Activated CD8-positive, alpha-beta T cell treated with anti-CD3 and anti-CD28 coated beads for 36 hours (primary cell): ENCODE data around the gene IGFL2. TPM values are rescaled to one million over a fixed set of nuclear protein-coding genes. Genes with fewer than 3 reads are reported as not detected.
"Not testable (repeated sequence)": the region's sequence is repeated elsewhere in the genome, so short reads cannot be mapped to it uniquely, and the experiment has no call there.

ENCODE experiments used
- ATAC-seq: fragments of 200-7000 bp; cut with Tn5 transposase; one replicate; pipeline ENCODE4 v1.10.0; 2021; ENCODE audit warnings: mild to moderate bottlenecking, moderate library complexity
- CTCF ChIA-PET: fragments of 350-600 bp; sonication (Branson Sonifier 250); formaldehyde crosslinking; loops from one replicate; lab custom pipeline; 2021; ENCODE audit warnings: antibody characterized with exemption; lab: Charles Lee
- POLR2A ChIA-PET: fragments of 350-600 bp; sonication (Branson Sonifier 250); formaldehyde crosslinking; loops from one replicate; lab custom pipeline; 2021; ENCODE audit warnings: antibody characterized with exemption; lab: Charles Lee
- DNase-seq: peaks from one replicate; pipeline ENCODE4 v3.0.0-alpha.2; 2020
- H3K27ac Mint-ChIP-seq: one replicate; pipeline ENCODE4 v1.8.0; 2021; ENCODE audit warnings: mild to moderate bottlenecking, mixed read lengths
- H3K27me3 Mint-ChIP-seq: one replicate; pipeline ENCODE4 v1.8.0; 2021; ENCODE audit warnings: mixed read lengths
- H3K36me3 Mint-ChIP-seq: one replicate; pipeline ENCODE4 v1.8.0; 2021; ENCODE audit warnings: low read depth, mixed read lengths
- H3K4me1 Mint-ChIP-seq: one replicate; pipeline ENCODE4 v1.8.0; 2021; ENCODE audit warnings: low read depth, mixed read lengths
- H3K4me3 Mint-ChIP-seq: one replicate; pipeline ENCODE4 v1.8.0; 2021; ENCODE audit warnings: mild to moderate bottlenecking, moderate library complexity, mixed read lengths
- H3K9me3 Mint-ChIP-seq: one replicate; pipeline ENCODE4 v1.8.0; 2021; ENCODE audit warnings: mixed read lengths
- intact Hi-C: fragments of 100-400 bp; cut with micrococcal nuclease; formaldehyde crosslinking; loops from one replicate; pipeline ENCODE4 v1.10.0; 2022
- total RNA-seq, 2 experiments: library from RNA; stranded (reverse); gene quantifications; one replicate each; pipeline ENCODE4 v1.2.3, GENCODE V29; 2021
- TF ChIP-seq, protein P1 (sequence below): fragments of 200-600 bp; IDR thresholded peaks from one replicate; pipeline ENCODE4 v1.8.0; 2022; ENCODE audit warnings: antibody characterized with exemption, mild to moderate bottlenecking

IGFL2 gene
- total RNA-seq, 2 experiments from 2014 or later: not detected

DNA sequence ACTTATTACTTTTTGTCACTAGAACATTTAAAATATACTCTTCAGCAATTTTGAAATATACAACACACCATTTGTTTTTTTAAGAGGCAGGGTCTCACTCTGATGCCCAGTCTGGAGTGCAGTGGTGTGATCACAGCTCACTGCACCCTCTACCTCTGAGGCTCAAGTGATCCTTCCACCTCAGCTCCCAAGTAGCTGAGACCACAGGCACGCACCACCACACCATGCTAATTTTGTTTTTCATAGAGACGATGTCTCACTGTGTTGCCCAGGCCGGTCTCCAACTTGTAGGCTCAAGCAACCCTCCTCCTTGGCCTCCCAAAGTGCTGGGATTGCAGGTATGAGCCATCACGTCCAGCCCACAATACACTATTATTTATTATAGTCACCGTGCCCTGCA is 2.6 kb downstream of the IGFL2 start:
- H3K4me1 Mint-ChIP-seq: peaks cover 8% of the 10 kb centered on the region
- DNase-seq (no peak), ATAC-seq (no peak)
- ChIA-PET POLR2A (no interaction called here), CTCF (no interaction called here)
- no peaks in the 10 kb centered on the region for H3K9me3 Mint-ChIP-seq
- intact Hi-C loops: no loop called here
- no peak overlapping the region for H3K4me3 Mint-ChIP-seq
- peaks cover 57% of the 10 kb centered on the region for H3K27me3 Mint-ChIP-seq
- TF ChIP-seq, protein P1, sequence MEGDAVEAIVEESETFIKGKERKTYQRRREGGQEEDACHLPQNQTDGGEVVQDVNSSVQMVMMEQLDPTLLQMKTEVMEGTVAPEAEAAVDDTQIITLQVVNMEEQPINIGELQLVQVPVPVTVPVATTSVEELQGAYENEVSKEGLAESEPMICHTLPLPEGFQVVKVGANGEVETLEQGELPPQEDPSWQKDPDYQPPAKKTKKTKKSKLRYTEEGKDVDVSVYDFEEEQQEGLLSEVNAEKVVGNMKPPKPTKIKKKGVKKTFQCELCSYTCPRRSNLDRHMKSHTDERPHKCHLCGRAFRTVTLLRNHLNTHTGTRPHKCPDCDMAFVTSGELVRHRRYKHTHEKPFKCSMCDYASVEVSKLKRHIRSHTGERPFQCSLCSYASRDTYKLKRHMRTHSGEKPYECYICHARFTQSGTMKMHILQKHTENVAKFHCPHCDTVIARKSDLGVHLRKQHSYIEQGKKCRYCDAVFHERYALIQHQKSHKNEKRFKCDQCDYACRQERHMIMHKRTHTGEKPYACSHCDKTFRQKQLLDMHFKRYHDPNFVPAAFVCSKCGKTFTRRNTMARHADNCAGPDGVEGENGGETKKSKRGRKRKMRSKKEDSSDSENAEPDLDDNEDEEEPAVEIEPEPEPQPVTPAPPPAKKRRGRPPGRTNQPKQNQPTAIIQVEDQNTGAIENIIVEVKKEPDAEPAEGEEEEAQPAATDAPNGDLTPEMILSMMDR: no peak
- H3K27ac Mint-ChIP-seq: no peak overlapping the region
- no peaks in the 10 kb centered on the region for H3K36me3 Mint-ChIP-seq

DNA sequence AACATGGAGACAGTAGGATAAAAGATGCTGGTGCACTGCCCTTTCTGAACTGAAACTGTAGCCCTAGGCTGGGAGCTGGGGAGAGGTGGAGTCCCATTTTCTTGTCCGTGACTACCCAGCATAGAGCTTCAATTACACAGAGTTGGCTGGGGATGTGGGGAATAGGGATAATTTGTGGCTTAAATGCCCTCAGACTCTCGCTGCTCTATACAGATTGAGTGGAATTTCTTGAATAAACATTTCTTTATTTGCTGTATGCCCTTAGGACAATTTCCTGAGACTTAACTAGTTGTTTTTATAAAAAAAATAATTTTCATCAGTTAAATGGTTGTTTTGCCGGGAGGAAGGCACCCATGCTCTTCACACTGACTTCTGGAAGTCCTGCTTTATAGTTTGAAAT is 7.2 kb downstream of the IGFL2 start:
- no peak for ATAC-seq
- Mint-ChIP-seq H3K36me3 (no peaks in the 10 kb centered on the region), H3K27ac (no peak overlapping the region), H3K4me1 (no peaks in the 10 kb centered on the region), H3K9me3 (no peaks in the 10 kb centered on the region), H3K4me3 (no peak overlapping the region), H3K27me3 (peaks cover 50% of the 10 kb centered on the region)
- DNase-seq: no peak
- CTCF ChIA-PET: interaction anchor here (1.1 kb wide), 1 partner anchor 126 kb away, joined by 4 read pairs; no protein-coding TSS in a partner anchor
- intact Hi-C loops: no loop called here
- POLR2A ChIA-PET: no interaction called here
- TF ChIP-seq, protein P1: no peak

DNA sequence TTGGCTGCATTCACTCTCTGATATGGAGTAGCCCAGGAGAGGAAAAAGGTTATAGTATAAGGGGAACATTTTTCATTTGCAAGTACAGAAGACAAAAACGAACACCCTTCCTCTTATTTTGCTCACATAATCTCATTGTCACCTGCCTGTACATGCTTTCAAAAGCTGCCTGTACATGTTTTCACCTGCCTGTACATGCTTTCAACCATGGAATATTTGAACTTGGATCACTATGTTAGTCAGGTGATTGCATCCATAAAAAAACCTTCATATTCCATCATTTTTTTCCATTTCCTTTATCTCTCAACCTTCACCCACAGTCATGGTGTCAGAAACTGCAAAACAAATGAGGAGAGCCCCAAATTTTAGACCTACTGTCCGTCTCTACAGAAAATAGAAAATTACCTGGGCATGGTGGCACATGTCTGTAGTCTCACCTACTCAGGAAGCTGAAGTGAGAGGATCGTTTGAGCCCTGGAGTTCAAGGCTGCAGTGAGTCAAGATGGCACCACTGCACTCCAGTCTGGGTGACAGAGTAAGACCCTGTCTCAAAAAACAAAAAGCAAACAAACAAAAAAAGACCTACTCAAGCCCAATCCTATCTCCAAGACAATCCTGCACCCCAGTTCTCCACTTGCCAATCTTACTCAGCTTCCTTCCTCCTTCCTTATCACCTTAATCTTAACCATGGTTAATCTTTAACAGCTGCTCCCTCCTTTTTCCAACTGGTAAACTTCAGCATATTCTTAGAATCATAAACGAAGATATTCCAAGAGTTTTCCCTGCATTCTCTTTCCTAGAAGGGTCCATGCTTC is 11.6 kb downstream of the IGFL2 start:
- TF ChIP-seq, protein P1: no peak
- Mint-ChIP-seq H3K27ac (no peak overlapping the region), H3K9me3 (peaks cover 18% of the 10 kb centered on the region), H3K4me3 (no peak overlapping the region), H3K36me3 (no peaks in the 10 kb centered on the region), H3K27me3 (peaks cover 41% of the 10 kb centered on the region), H3K4me1 (no peaks in the 10 kb centered on the region)
- ChIA-PET POLR2A (no interaction called here), CTCF (interaction anchor here (1.2 kb wide), 1 partner anchor 82 kb away, joined by 3 read pairs; no protein-coding TSS in a partner anchor)
- intact Hi-C loops: no loop called here
- ATAC-seq (no peak), DNase-seq (no peak)

DNA sequence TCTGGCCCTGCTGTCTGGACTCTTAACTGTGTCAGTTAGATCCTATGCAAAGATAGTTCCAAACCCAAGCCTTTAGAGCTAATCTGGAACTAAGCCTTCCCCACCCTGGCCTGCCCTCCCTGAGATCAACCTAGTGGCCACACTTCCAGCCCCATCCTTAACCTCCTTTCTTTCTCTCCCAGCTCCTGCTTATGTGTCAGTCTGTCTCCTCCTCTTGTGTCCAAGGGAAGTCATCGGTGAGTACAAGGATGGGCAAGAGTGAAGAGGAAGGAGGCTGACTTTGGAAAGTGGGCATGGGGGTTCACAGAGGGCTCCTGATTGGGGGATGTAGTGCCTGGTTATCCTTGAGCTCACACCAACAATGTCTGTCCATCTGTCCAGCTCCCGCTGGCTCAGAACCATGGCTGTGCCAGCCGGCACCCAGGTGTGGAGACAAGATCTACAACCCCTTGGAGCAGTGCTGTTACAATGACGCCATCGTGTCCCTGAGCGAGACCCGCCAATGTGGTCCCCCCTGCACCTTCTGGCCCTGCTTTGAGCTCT is 12.3 kb downstream of the IGFL2 start:
- H3K27me3 Mint-ChIP-seq: peaks cover 39% of the 10 kb centered on the region
- POLR2A ChIA-PET: no interaction called here
- ATAC-seq: no peak
- H3K36me3 Mint-ChIP-seq: no peaks in the 10 kb centered on the region
- no peak overlapping the region for H3K4me3 Mint-ChIP-seq
- H3K9me3 Mint-ChIP-seq: peaks cover 18% of the 10 kb centered on the region
- TF ChIP-seq, protein P1: no peak
- H3K27ac Mint-ChIP-seq: no peak overlapping the region
- intact Hi-C loops: no loop called here
- DNase-seq: no peak
- CTCF ChIA-PET: interaction anchor here (0.6 to 1.2 kb wide), 2 partner anchors 29 to 83 kb away, joined by 3 read pairs; no protein-coding TSS in a partner anchor
- H3K4me1 Mint-ChIP-seq: no peaks in the 10 kb centered on the region

DNA sequence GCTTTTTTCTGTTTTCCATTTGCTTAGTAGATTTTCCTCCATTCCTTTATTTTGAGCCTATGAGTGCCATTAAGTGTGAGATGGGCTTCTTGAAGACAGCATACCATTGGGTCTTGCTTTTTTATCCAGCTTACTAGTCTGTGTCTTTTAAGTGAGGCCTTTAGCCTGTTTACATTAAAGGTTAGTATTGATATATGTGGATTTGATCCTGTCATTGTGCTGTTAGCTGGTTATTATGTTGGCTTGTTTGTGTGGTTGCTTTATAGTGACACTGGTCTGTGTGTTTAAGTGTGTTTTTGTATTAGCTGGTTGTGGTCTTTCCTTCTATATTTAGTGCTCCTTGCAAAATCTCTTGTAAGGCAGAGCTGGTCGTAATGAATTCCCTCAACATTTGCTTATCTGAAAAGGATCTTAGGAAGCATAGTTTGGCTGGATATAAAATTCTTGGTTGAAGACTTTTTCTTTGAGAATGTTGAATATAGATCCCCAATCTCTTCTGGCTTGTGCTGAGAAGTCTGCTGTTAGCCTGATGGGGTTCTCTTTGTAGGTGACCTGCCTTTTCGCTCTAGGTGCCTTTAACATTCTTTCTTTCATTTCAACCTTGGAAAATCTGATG is 13.7 kb downstream of the IGFL2 start:
- CTCF ChIA-PET, H3K4me3 Mint-ChIP-seq, DNase-seq, ATAC-seq, H3K36me3 Mint-ChIP-seq, intact Hi-C loops, H3K27ac Mint-ChIP-seq, H3K4me1 Mint-ChIP-seq, POLR2A ChIA-PET: not testable (repeated sequence)
- Mint-ChIP-seq H3K27me3 (peaks cover 41% of the 10 kb centered on the region), H3K9me3 (peaks cover 18% of the 10 kb centered on the region)
